HCT116 (cell line): ENCODE measurements around the gene KDM1B. TPM values are rescaled to one million over a fixed set of nuclear protein-coding genes. Genes with fewer than 3 reads are reported as not detected.

Source experiments
- ATAC-seq: fragments of 200-7000 bp; cut with Tn5 transposase; 2 replicates; pipeline ENCODE4 v1.9.1; 2020; ENCODE audit warnings: mild to moderate bottlenecking, moderate library complexity
- BruUV-seq: library from RNA; stranded (reverse); fragments of 400-500 nt; replicated peaks from 2 replicates; lab custom pipeline; 2021; lab: Mats Ljungman, UMichigan
- CTCF ChIA-PET: fragments of 300-600 bp; sonication (Branson Sonifier 250); formaldehyde crosslinking; loops from one replicate; lab custom pipeline; 2021; ENCODE audit warnings: antibody characterized with exemption; lab: Charles Lee
- POLR2A ChIA-PET: fragments of 300-600, 350-600 bp; sonication (Branson Sonifier 250); formaldehyde crosslinking; loops from one replicate; lab custom pipeline; 2021; ENCODE audit warnings: antibody characterized with exemption; lab: Charles Lee
- RAD21 ChIA-PET, 2 experiments: fragments of 300-600 bp; sonication (Branson Sonifier 250); formaldehyde crosslinking; loops; one replicate each; lab custom pipeline; 2023; ENCODE audit warnings: low total read pairs in 2 of 2; ENCODE audit not compliant: uncharacterized antibody in 2 of 2, unreplicated experiment in 2 of 2, low non-redundant PET in 1 of 2; lab: Charles Lee
- DNase-seq: peaks from one replicate; pipeline ENCODE4 v3.0.0-alpha.2; 2010; ENCODE audit warnings: low read depth, low spot score
- H2AFZ ChIP-seq: fragments of 200-600 bp; shearing (Covaris generic), sonication (generic); 2 replicates; pipeline ENCODE4 v1.6.1; 2017; ENCODE audit warnings: low read depth, mixed run types, mixed read lengths, antibody characterized with exemption, low read length; ENCODE audit not compliant: poor library complexity, severe bottlenecking
- H3K27ac ChIP-seq: 2 replicates; pipeline ENCODE4 v1.5.1; 2012; ENCODE audit warnings: low read depth, low read length
- H3K27me3 ChIP-seq: fragments of 200-600 bp; sonication (generic); 2 replicates; pipeline ENCODE4 v1.6.1; 2016; ENCODE audit warnings: mixed run types, low read length, mixed read lengths; ENCODE audit not compliant: insufficient read depth
- H3K36me3 ChIP-seq, 2 experiments: fragments of 200-500 bp in 1 of 2; fragments of 200-600 bp in 1 of 2; sonication (Bioruptor generic) in 1 of 2; sonication (generic) in 1 of 2; 2 replicates each; pipeline versions ENCODE4 v1.5.1 to v1.6.1; 2014 to 2016; ENCODE audit warnings: low read length in 2 of 2, inconsistent platforms in 1 of 2, mixed read lengths in 1 of 2, mixed run types in 1 of 2; ENCODE audit not compliant: insufficient read depth in 2 of 2, control insufficient read depth in 1 of 2
- H3K4me1 ChIP-seq, 2 experiments: fragments of 200-600 bp in 1 of 2; sonication (generic) in 1 of 2; 2 replicates each; pipeline versions ENCODE4 v1.5.1 to v1.6.1; 2012 to 2017; ENCODE audit warnings: low read length in 2 of 2, inconsistent platforms in 1 of 2, mild to moderate bottlenecking in 1 of 2, mixed read lengths in 1 of 2, mixed run types in 1 of 2, moderate library complexity in 1 of 2; ENCODE audit not compliant: insufficient read depth in 2 of 2, control insufficient read depth in 1 of 2
- H3K4me2 ChIP-seq: fragments of 200-600 bp; sonication (generic); 2 replicates; pipeline ENCODE4 v1.6.1; 2017; ENCODE audit warnings: mixed run types, low read length, mixed read lengths
- H3K4me3 ChIP-seq, 2 experiments: fragments of 200-600 bp in 1 of 2; sonication (generic) in 1 of 2; replicated peaks in 1 of 2; 2 replicates each; pipeline ENCODE4 v1.5.1; 2011 to 2016; ENCODE audit warnings: low read length in 2 of 2, control low read depth in 1 of 2, low read depth in 1 of 2, mild to moderate bottlenecking in 1 of 2, mixed read lengths in 1 of 2, mixed run types in 1 of 2
- H3K79me2 ChIP-seq: fragments of 200-600 bp; sonication (generic); 2 replicates; pipeline ENCODE4 v1.6.1; 2017; ENCODE audit warnings: mild to moderate bottlenecking, mixed run types, low read length, moderate library complexity, mixed read lengths; ENCODE audit not compliant: insufficient read depth
- H3K9ac ChIP-seq: fragments of 200-600 bp; sonication (generic); 2 replicates; pipeline ENCODE4 v1.6.1; 2016; ENCODE audit warnings: low read length, mixed read lengths
- H3K9me2 ChIP-seq: fragments of 200-600 bp; sonication (generic), shearing (Covaris generic); 2 replicates; pipeline ENCODE4 v1.6.1; 2017; ENCODE audit warnings: mixed run types, mild to moderate bottlenecking, moderate library complexity; ENCODE audit not compliant: insufficient read depth
- H3K9me3 ChIP-seq, 2 experiments: fragments of 200-500 bp in 1 of 2; fragments of 200-600 bp in 1 of 2; sonication (Bioruptor generic) in 1 of 2; sonication (generic) in 1 of 2; 2 replicates each; pipeline ENCODE4 v1.6.1; 2014 to 2017; ENCODE audit warnings: low read length in 2 of 2, mixed read lengths in 2 of 2, inconsistent platforms in 1 of 2, low read depth in 1 of 2, mild to moderate bottlenecking in 1 of 2, mixed run types in 1 of 2, moderate library complexity in 1 of 2; ENCODE audit not compliant: control insufficient read depth in 1 of 2, insufficient read depth in 1 of 2
- H4K20me1 ChIP-seq: fragments of 200-600 bp; sonication (generic), shearing (Covaris generic); 2 replicates; pipeline ENCODE4 v1.6.1; 2017; ENCODE audit warnings: mixed run types, mild to moderate bottlenecking, moderate library complexity; ENCODE audit not compliant: insufficient read depth
- EGR1 ChIP-seq: IDR thresholded peaks from 2 replicates; pipeline ENCODE4 v1.6.1; 2012; ENCODE audit warnings: low read depth
- ELF1 ChIP-seq: IDR thresholded peaks from 2 replicates; pipeline ENCODE4 v1.6.1; 2012; ENCODE audit warnings: low read depth, borderline replicate concordance
- EZH2 ChIP-seq: fragments of 200-600 bp; sonication (generic); IDR thresholded peaks from 2 replicates; pipeline ENCODE4 v1.6.1; 2017; ENCODE audit warnings: antibody characterized with exemption, mixed run types
- EZH2phosphoT487 ChIP-seq: fragments of 200-600 bp; IDR thresholded peaks from 2 replicates; pipeline ENCODE4 v1.6.1; 2018; ENCODE audit warnings: antibody characterized with exemption, borderline replicate concordance
- FOSL1 ChIP-seq: IDR thresholded peaks from 2 replicates; pipeline ENCODE4 v1.6.1; 2012; ENCODE audit warnings: low read depth
- JUND ChIP-seq: IDR thresholded peaks from 2 replicates; pipeline ENCODE4 v1.6.1; 2012
- POLR2A ChIP-seq: IDR thresholded peaks from 2 replicates; pipeline ENCODE4 v1.7.0; 2011; ENCODE audit warnings: borderline replicate concordance; ENCODE audit not compliant: insufficient read depth, insufficient read length; ENCODE audit errors: extremely low read depth
- POLR2AphosphoS5 ChIP-seq: IDR thresholded peaks from 2 replicates; pipeline ENCODE4 v1.6.1; 2011; ENCODE audit warnings: mild to moderate bottlenecking, low read depth, low read length, moderate library complexity
- RAD21 ChIP-seq: IDR thresholded peaks from 2 replicates; pipeline ENCODE4 v1.6.1; 2012; ENCODE audit warnings: low read depth, mild to moderate bottlenecking
- SIN3A ChIP-seq: IDR thresholded peaks from 2 replicates; pipeline ENCODE4 v1.6.1; 2012; ENCODE audit warnings: low read depth
- SP1 ChIP-seq: IDR thresholded peaks from 2 replicates; pipeline ENCODE4 v1.6.1; 2012; ENCODE audit warnings: low read depth
- TCF7L2 ChIP-seq: IDR thresholded peaks from 2 replicates; pipeline ENCODE4 v1.7.0; 2011; ENCODE audit warnings: borderline replicate concordance, inconsistent platforms; ENCODE audit not compliant: insufficient read depth, insufficient read length; ENCODE audit errors: extremely low read depth
- ZFX ChIP-seq: fragments of 450-650 bp; IDR thresholded peaks from 2 replicates; pipeline ENCODE4 v1.6.1; 2017
- ZNF274 ChIP-seq: fragments of 200-500 bp; sonication (Bioruptor generic); IDR thresholded peaks from 2 replicates; pipeline ENCODE4 v1.6.1; 2014; ENCODE audit warnings: mild to moderate bottlenecking, low read depth, low read length, inconsistent platforms
- intact Hi-C: fragments of 100-400 bp; cut with micrococcal nuclease; formaldehyde crosslinking; loops from 2 replicates; pipeline ENCODE4 v1.10.0; 2022
- total RNA-seq: library from RNA; stranded (reverse); gene quantifications from one replicate; pipeline ENCODE4 v1.2.1, GENCODE V29; 2021; ENCODE audit not compliant: unreplicated experiment
- TF ChIP-seq, protein P1 (sequence below): IDR thresholded peaks from 2 replicates; pipeline ENCODE4 v1.6.1; 2011; ENCODE audit warnings: mild to moderate bottlenecking, low read length, moderate library complexity; ENCODE audit not compliant: insufficient replicate concordance; ENCODE audit errors: extremely low read depth
- TF ChIP-seq, protein P2 (sequence below): IDR thresholded peaks from 2 replicates; pipeline ENCODE4 v1.6.1; 2012
- TF ChIP-seq, protein P3 (sequence below), 3 experiments: fragments of 200-600 bp in 1 of 3; sonication (generic) in 1 of 3; IDR thresholded peaks in 2 of 3; conservative IDR thresholded peaks in 1 of 3; 2 replicates each; pipeline ENCODE4 v1.5.1; 2012 to 2017; ENCODE audit warnings: low read depth in 2 of 3, low read length in 2 of 3, antibody characterized with exemption in 1 of 3, borderline replicate concordance in 1 of 3, control low read depth in 1 of 3, mild to moderate bottlenecking in 1 of 3, mixed read lengths in 1 of 3, mixed run types in 1 of 3, moderate library complexity in 1 of 3; ENCODE audit not compliant: insufficient read depth in 1 of 3
- TF ChIP-seq, protein P4 (sequence below): IDR thresholded peaks from 2 replicates; pipeline ENCODE4 v1.6.1; 2012

Gene KDM1B
- total RNA-seq, 1 experiment from 2014 or later, result 24.5 TPM

DNA sequence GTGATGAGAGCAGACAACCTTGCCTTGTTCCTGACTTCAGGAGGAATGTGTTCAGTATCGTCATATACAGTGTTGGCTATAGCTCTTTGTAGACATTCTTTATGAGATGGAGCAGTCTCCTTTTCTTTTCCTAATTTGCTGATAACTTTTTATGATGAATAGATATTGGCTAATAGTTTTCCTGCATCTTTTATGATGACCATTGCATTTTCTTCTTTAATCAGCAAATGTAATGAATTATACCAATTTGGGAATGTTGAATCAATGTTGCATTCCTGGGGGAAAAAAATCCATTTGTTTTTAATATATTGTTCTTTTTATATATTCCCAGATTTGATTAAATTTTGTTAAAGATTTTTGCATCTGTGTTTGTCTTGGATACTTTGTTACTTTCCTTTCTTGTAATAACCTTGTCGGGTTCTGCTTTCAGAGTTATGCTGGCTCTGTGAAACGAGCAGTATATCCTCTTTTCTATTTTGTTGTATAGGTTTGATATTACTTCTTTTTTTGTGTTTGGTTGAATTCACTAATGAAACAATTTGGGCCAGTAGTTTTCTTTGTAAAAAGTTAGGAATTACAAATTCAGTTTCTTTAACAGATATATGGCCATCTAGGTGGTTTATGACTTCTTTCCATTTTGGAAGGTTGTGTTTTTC, 23.9 kb downstream of the KDM1B start:
- H3K9ac ChIP-seq, result no peak overlapping the region
- no peak overlapping the region for H2AFZ ChIP-seq
- H3K36me3 ChIP-seq, result no peaks in the 10 kb centered on the region
- intact Hi-C loops, result no loop called here
- ChIA-PET RAD21 (interaction anchor here in 1 of 2 experiments (0.6 kb wide), 1 partner anchor 16 kb away, joined by 7 read pairs; no protein-coding TSS in a partner anchor), POLR2A (no interaction called here), CTCF (no interaction called here)
- no TSS peak for BruUV-seq
- no peaks in the 10 kb centered on the region for H3K27me3 ChIP-seq
- ATAC-seq (no peak), DNase-seq (no peak)
- H3K4me1 ChIP-seq, result no peaks in the 10 kb centered on the region
- H3K4me2 ChIP-seq, result no peak overlapping the region
- no peaks in the 10 kb centered on the region for H3K9me2 ChIP-seq
- TF ChIP-seq SP1, result no peak
- TF ChIP-seq TCF7L2, result no peak
- TF ChIP-seq, protein P1, sequence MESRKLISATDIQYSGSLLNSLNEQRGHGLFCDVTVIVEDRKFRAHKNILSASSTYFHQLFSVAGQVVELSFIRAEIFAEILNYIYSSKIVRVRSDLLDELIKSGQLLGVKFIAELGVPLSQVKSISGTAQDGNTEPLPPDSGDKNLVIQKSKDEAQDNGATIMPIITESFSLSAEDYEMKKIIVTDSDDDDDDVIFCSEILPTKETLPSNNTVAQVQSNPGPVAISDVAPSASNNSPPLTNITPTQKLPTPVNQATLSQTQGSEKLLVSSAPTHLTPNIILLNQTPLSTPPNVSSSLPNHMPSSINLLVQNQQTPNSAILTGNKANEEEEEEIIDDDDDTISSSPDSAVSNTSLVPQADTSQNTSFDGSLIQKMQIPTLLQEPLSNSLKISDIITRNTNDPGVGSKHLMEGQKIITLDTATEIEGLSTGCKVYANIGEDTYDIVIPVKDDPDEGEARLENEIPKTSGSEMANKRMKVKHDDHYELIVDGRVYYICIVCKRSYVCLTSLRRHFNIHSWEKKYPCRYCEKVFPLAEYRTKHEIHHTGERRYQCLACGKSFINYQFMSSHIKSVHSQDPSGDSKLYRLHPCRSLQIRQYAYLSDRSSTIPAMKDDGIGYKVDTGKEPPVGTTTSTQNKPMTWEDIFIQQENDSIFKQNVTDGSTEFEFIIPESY, result no peak
- TF ChIP-seq SIN3A, result no peak
- no peak for TF ChIP-seq POLR2AphosphoS5
- TF ChIP-seq JUND, result no peak
- TF ChIP-seq EZH2phosphoT487, result no peak
- TF ChIP-seq ZFX, result no peak
- TF ChIP-seq, protein P2, sequence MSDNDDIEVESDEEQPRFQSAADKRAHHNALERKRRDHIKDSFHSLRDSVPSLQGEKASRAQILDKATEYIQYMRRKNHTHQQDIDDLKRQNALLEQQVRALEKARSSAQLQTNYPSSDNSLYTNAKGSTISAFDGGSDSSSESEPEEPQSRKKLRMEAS, result no peak
- TF ChIP-seq FOSL1, result no peak
- TF ChIP-seq, protein P3, sequence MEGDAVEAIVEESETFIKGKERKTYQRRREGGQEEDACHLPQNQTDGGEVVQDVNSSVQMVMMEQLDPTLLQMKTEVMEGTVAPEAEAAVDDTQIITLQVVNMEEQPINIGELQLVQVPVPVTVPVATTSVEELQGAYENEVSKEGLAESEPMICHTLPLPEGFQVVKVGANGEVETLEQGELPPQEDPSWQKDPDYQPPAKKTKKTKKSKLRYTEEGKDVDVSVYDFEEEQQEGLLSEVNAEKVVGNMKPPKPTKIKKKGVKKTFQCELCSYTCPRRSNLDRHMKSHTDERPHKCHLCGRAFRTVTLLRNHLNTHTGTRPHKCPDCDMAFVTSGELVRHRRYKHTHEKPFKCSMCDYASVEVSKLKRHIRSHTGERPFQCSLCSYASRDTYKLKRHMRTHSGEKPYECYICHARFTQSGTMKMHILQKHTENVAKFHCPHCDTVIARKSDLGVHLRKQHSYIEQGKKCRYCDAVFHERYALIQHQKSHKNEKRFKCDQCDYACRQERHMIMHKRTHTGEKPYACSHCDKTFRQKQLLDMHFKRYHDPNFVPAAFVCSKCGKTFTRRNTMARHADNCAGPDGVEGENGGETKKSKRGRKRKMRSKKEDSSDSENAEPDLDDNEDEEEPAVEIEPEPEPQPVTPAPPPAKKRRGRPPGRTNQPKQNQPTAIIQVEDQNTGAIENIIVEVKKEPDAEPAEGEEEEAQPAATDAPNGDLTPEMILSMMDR (IDR thresholded peaks at IDR 0.05 in 2 of 3, conservative IDR thresholded peaks at IDR 0.05 in 1 of 3; ENCODE audit: borderline replicate concordance in 1 of 3, insufficient read depth in 1 of 3, low read depth in 2 of 3, low read length in 2 of 3), result no peak
- TF ChIP-seq POLR2A, result no peak
- TF ChIP-seq RAD21, result no peak
- TF ChIP-seq EZH2, result no peak
- no peak for TF ChIP-seq ELF1
- TF ChIP-seq, protein P4, sequence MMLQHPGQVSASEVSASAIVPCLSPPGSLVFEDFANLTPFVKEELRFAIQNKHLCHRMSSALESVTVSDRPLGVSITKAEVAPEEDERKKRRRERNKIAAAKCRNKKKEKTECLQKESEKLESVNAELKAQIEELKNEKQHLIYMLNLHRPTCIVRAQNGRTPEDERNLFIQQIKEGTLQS, result no peak
- TF ChIP-seq EGR1, result no peak
- no peak for TF ChIP-seq ZNF274
- H3K9me3 ChIP-seq, result no peaks in the 10 kb centered on the region
- no peak overlapping the region for H3K4me3 ChIP-seq
- no peaks in the 10 kb centered on the region for H3K79me2 ChIP-seq
- no peaks in the 10 kb centered on the region for H4K20me1 ChIP-seq
- no peak overlapping the region for H3K27ac ChIP-seq
